ENCODE results near the gene PPP1R14D.
"Not testable (repeated sequence)": the region's sequence is repeated elsewhere in the genome, so short reads cannot be mapped to it uniquely, and the experiment has no call there.

Gene PPP1R14D

DNA sequence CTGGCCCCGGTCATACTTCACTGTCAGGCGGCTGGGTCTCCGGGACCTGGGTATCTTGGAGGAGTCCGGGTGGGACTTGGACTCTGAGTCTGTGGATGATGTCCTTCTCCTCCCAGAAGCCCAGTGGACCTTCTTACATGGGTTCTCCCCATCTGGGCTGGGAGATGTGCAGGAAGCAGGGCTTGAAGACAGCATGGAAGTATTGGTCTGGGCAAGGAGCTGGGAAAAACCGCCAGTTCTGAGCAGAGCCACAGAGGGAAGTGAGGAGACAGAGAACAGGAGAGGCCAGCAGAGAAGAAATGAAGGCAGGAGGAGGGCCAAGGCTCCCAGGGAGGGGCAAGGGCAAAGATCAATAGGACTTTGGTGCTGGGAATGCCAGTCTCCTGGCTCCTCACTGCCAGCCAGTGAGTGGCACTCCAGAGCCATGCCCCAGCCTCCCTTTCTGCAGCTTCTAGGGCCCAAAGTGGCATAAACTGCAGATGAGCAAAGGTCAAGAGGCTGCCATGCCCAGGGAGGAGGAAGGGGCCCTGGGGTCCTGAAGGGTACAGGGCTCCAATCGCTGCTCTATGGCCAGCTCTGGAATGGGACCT is at the start of gene PPP1R14D:
Gene PPP1R14D (minus strand): TSS at position 262 of the 590 bp plus-strand sequence. CDS start 67 bp downstream, at position 195.
- Mint-ChIP-seq H3K4me1 (no peaks in the 10 kb centered on the region), H3K9me3 (no peaks in the 10 kb centered on the region), H3K4me3 (no peak within 1 kb of the TSS), H3K36me3 (peaks cover 10% of the 10 kb centered on the region), H3K27me3 (no peaks in the 10 kb centered on the region), H3K27ac (no peak within 1 kb of the TSS)
- ATAC-seq = no peak

DNA sequence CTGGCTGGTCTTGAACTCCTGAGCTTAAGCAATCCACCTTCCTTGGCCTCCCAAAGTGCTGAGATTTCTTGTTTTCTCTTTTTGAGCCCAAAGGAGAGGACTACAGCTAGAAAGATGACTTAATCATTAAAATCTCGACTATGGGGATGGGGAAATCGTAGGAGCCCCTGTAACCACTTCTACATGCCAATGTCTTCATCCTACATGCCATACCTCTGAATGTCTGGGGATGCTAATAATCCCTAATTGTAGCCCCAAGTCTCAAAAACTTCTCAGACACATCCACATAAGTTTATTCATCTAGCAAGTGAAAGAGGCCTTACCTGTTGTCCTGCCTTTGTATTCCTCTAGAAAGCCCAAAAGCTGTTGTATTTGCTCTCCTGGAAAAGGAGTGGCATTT is 49.2 kb upstream of the PPP1R14D start:
- H3K4me3 Mint-ChIP-seq = no peak overlapping the region
- peaks cover 19% of the 10 kb centered on the region for H3K4me1 Mint-ChIP-seq
- H3K9me3 Mint-ChIP-seq = no peaks in the 10 kb centered on the region
- H3K27me3 Mint-ChIP-seq = no peaks in the 10 kb centered on the region
- no peak for ATAC-seq
- H3K36me3 Mint-ChIP-seq = no peaks in the 10 kb centered on the region
- H3K27ac Mint-ChIP-seq = no peak overlapping the region

DNA sequence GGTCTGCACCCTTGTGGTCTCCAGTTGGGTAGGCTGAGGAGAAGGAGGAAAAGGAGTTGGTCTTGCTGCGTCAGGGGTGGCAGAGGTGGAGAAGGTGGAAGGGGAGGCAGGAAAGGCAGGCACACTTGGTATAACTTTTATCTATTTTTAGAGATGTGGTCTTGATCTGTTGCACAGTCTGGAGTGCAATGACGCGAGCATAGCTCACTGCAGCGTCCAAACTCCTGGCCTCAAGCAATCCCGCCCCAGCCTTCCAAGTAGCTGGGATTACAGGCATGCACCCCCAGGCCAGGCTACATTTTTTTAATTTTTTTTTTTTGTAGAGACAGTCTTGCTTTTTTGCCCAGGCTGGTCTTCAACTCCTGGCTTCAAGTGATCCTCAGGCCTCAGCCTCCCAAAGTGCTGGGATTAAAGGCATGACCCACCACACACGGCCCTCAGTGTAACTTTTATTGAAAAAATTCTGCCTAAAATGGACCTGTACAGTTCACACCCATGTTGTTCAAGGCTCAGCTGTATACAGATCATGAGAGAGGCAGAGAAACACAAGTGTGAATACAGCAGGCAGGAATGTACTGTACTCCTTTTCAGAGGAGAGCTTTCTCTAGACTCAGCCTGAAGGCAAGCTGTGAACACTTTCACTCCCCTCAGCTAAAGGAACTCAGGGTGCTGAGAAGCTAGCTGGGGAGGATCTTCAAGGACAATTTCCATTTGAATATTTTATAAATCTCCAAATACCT is 47.7 kb upstream of the PPP1R14D start:
- no peak overlapping the region for H3K4me3 Mint-ChIP-seq
- H3K27me3 Mint-ChIP-seq = no peaks in the 10 kb centered on the region
- no peak overlapping the region for H3K27ac Mint-ChIP-seq
- ATAC-seq = no peak
- H3K36me3 Mint-ChIP-seq = no peaks in the 10 kb centered on the region
- peaks cover 34% of the 10 kb centered on the region for H3K4me1 Mint-ChIP-seq
- no peaks in the 10 kb centered on the region for H3K9me3 Mint-ChIP-seq

DNA sequence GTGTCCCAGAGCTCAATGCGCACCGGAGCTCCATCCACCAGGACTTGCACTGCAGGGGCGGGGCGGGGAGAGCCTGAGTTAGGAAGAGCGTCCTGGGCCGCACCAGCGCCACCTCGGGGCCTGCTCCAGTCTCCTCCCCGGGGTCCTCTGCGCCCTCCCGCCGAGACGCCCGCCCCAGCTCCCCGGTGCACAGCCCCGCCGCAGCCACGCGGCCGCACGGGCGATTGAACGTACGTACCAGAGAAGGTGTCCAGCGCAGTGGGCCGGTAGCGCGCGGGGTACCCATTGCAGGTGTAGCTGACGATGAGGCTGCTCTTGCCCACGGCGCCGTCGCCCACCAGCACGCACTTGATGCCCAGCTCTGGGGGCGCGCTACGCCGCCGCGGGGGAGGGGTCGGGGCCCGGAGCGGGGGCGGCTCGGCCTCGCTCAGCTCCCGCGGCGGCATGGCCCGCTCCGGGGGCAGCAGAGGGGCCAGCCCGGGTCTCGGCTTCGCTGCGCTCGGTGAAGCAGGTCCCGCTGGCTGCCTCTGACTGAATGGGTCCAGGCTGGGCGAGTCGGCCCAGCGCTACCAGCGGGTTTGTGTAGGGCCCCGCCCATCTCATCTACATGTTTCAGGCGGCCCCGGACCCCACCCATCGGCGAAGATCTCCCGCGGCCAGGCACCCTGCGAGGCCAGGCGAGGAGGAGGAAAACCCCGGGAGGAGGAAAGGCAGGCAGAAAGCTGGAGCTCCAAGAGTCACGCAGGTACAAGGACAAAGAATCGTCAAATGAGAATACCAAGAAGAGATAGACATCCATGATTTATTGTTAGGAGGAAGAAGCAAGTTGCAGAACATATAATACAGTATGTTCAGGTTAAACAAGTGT is 45.4 kb upstream of the PPP1R14D start, which contains the start of gene RHOV:
Gene RHOV (minus strand): TSS at position 541 of the 868 bp plus-strand sequence. CDS start 95 bp downstream, at position 446.
- H3K27me3 Mint-ChIP-seq = no peaks in the 10 kb centered on the region
- no peaks in the 10 kb centered on the region for H3K9me3 Mint-ChIP-seq
- peak; percentile 82 for ATAC-seq
- no peaks in the 10 kb centered on the region for H3K36me3 Mint-ChIP-seq
- H3K4me1 Mint-ChIP-seq = peaks cover 43% of the 10 kb centered on the region
- H3K4me3 Mint-ChIP-seq = peak within 1 kb of the TSS; percentile 81
- H3K27ac Mint-ChIP-seq = peak within 1 kb of the TSS; percentile 57

GRCh38 chr15:40872791-40873693 is 44.5 kb upstream of the PPP1R14D start:
- H3K27ac Mint-ChIP-seq = peak overlapping the region; percentile 60
- no peak for ATAC-seq
- H3K4me1 Mint-ChIP-seq = peaks cover 38% of the 10 kb centered on the region
- peak overlapping the region; percentile 81 for H3K4me3 Mint-ChIP-seq
- no peaks in the 10 kb centered on the region for H3K9me3 Mint-ChIP-seq
- no peaks in the 10 kb centered on the region for H3K27me3 Mint-ChIP-seq
- H3K36me3 Mint-ChIP-seq = no peaks in the 10 kb centered on the region

DNA sequence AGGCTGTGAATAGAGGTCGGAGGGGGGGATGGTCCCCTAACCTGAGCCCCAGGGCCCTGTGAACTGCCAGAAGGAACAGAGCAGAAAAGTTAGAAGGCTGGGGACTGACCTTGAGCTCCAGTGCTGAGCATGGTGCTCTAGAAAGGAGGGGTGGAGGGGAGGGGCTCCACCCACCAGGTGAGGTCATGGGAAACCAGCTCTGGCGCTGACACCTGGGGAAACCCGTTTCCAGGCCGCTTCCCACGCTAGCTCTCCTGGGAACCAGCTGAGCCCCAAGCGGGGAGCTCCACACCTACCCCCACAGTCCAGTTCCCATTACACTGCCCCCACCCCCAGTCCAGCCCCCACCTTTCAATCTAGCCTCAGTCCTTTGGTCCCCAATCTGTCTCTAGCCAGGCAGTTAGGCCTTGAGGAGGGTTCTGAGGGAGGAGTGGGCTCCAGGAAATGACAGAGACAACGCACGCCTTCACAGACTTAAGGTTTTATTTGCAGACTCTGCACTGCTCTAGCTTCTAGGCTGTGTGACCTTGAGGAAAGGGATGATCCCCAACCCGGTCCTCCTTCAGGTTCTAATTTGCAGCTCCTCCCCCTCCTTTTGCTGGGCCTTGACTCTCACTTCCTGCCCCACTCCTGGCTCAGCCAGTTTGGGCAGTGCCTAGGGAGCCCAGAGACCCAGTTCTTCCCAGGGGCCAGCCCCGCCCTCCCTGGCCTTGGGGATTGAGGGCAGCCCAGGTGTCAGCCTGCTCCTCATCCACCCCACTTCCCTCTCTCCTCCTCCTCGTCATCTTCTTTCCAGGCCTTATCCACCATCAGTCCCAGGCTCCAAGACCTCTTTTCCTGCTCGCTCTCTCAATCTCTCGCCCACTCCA is 43.5 kb upstream of the PPP1R14D start:
- Mint-ChIP-seq H3K27me3 (no peaks in the 10 kb centered on the region), H3K4me3 (peak overlapping the region; percentile 47), H3K9me3 (no peaks in the 10 kb centered on the region), H3K36me3 (no peaks in the 10 kb centered on the region), H3K4me1 (peaks cover 38% of the 10 kb centered on the region), H3K27ac (peak overlapping the region; percentile 60)
- ATAC-seq = peak; percentile 65

GRCh38 chr15:40870716-40871115 is 42.2 kb upstream of the PPP1R14D start:
- Mint-ChIP-seq H3K9me3 (no peaks in the 10 kb centered on the region), H3K36me3 (no peaks in the 10 kb centered on the region), H3K4me3 (no peak overlapping the region), H3K4me1 (peaks cover 38% of the 10 kb centered on the region), H3K27ac (peak overlapping the region; percentile 49), H3K27me3 (no peaks in the 10 kb centered on the region)
- ATAC-seq = no peak

DNA sequence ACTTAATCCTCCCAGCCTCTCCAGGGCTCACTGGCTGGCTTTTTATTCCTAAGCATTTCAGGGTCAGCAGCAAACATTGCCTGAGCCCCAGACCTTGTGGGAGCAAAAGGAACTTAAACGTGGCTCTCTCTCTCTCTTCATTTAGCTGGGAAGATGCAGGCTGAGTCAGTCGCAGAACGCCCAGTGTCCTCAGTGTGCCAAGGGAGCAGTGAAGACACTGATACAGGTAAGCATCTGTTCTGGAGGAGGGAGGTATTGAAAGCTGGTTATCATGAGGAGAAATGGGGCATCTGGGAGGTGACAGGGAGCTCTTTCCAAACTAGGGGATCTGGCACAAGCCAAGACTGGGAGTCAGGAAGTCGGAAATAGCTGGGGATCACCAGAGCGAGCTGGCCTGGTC is 41.2 kb upstream of the PPP1R14D start:
- H3K27ac Mint-ChIP-seq = no peak overlapping the region
- H3K36me3 Mint-ChIP-seq = no peaks in the 10 kb centered on the region
- H3K27me3 Mint-ChIP-seq = no peaks in the 10 kb centered on the region
- no peaks in the 10 kb centered on the region for H3K9me3 Mint-ChIP-seq
- H3K4me3 Mint-ChIP-seq = no peak overlapping the region
- ATAC-seq = no peak
- peaks cover 38% of the 10 kb centered on the region for H3K4me1 Mint-ChIP-seq

GRCh38 chr15:40867199-40867598 is 38.7 kb upstream of the PPP1R14D start:
- no peak for ATAC-seq
- no peaks in the 10 kb centered on the region for H3K9me3 Mint-ChIP-seq
- H3K27me3 Mint-ChIP-seq = peaks cover 9% of the 10 kb centered on the region
- H3K4me3 Mint-ChIP-seq = no peak overlapping the region
- no peak overlapping the region for H3K27ac Mint-ChIP-seq
- H3K36me3 Mint-ChIP-seq = no peaks in the 10 kb centered on the region
- peaks cover 20% of the 10 kb centered on the region for H3K4me1 Mint-ChIP-seq

DNA sequence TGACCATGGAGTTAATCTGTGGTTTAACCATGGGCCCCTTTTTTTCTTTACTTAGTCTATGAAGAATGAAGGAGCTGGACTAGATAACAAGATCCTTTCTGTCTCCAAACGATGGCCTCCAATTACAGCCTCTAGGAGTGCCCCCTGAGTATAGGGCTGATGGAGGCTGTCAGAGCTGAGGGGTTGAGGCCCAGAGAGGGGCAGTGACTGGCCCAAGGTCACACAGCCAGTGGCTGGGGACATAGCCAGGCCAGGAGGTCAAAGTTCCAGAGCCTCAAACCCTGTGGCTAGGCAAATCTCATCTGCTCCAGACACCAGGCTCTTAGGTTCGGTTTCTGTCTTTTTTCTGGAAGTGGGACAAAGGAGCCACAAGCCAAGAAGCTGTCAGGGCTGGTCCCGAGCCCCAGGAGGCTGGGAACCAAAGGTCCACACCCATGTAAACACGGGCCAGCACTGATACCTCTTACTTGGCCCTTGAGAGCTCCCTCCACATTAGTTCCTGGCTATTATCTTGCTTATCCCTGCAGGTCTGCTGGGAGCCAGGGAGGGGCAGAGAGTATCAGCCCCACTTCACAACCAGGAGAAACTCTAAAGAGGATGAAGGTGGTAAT is 35.3 kb upstream of the PPP1R14D start:
- Mint-ChIP-seq H3K4me3 (no peak overlapping the region), H3K9me3 (no peaks in the 10 kb centered on the region), H3K36me3 (no peaks in the 10 kb centered on the region), H3K4me1 (peaks cover 10% of the 10 kb centered on the region), H3K27me3 (peaks cover 9% of the 10 kb centered on the region), H3K27ac (no peak overlapping the region)
- ATAC-seq = no peak

GRCh38 chr15:40861147-40861546 is 32.6 kb upstream of the PPP1R14D start:
- H3K9me3 Mint-ChIP-seq, H3K36me3 Mint-ChIP-seq, H3K27me3 Mint-ChIP-seq, H3K27ac Mint-ChIP-seq, ATAC-seq, H3K4me3 Mint-ChIP-seq: not testable (repeated sequence)
- H3K4me1 Mint-ChIP-seq = peaks cover 18% of the 10 kb centered on the region

GRCh38 chr15:40859206-40859851 is 30.8 kb upstream of the PPP1R14D start:
- H3K9me3 Mint-ChIP-seq = no peaks in the 10 kb centered on the region
- peak; percentile 86 for ATAC-seq
- H3K27me3 Mint-ChIP-seq = peaks cover 9% of the 10 kb centered on the region
- no peak overlapping the region for H3K27ac Mint-ChIP-seq
- H3K4me1 Mint-ChIP-seq = peaks cover 18% of the 10 kb centered on the region
- peaks cover 12% of the 10 kb centered on the region for H3K36me3 Mint-ChIP-seq
- no peak overlapping the region for H3K4me3 Mint-ChIP-seq

- peaks cover 18% of the 10 kb centered on the region for H3K4me1 Mint-ChIP-seq
- ATAC-seq = no peak
- H3K27ac Mint-ChIP-seq = no peak overlapping the region
These were observed 30.2 kb upstream of the PPP1R14D start for GRCh38 chr15:40858706-40859105.

More at GRCh38 chr15:40858706-40859105, 30.2 kb upstream of the PPP1R14D start:
- H3K36me3 Mint-ChIP-seq = peaks cover 19% of the 10 kb centered on the region
- H3K9me3 Mint-ChIP-seq = no peaks in the 10 kb centered on the region
- peaks cover 9% of the 10 kb centered on the region for H3K27me3 Mint-ChIP-seq
- no peak overlapping the region for H3K4me3 Mint-ChIP-seq
